ENCODE measurements around the gene CD180.

The CD180 gene

DNA sequence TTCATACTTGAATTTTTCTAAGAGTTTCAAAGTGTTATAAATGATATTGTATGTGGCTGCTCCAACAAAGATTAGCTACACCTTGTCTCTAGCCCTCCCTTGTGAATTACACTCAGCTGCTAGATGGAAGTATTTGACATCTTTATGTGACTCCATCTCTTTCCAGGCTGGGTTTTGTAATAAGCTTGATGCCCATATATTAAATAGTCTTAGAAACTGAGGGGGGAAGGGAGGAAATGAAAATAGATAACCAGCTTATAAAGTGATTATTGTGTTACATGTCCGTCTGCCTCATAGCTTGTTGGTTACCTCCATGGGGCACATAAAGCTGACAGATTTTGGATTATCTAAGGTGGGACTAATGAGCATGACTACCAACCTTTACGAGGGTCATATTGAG, 63.4 kb downstream of the CD180 start:
- no peak for DNase-seq (ENCODE audit: low read depth)
- TF ChIP-seq, protein P1, sequence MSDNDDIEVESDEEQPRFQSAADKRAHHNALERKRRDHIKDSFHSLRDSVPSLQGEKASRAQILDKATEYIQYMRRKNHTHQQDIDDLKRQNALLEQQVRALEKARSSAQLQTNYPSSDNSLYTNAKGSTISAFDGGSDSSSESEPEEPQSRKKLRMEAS (IDR thresholded peaks at IDR 0.05; ENCODE audit: low read depth, low read length) = no peak
- TF ChIP-seq POLR2A (IDR thresholded peaks at IDR 0.05; ENCODE audit: extremely low read depth, insufficient read length) (no peak), MYC (IDR thresholded peaks at IDR 0.05; ENCODE audit: low read depth, low read length) (no peak), CTCF (IDR thresholded peaks at IDR 0.05; ENCODE audit: low read depth, low read length) (no peak)
- H3K4me3 ChIP-seq (ENCODE audit: low read depth, low read length) = no peak overlapping the region

DNA sequence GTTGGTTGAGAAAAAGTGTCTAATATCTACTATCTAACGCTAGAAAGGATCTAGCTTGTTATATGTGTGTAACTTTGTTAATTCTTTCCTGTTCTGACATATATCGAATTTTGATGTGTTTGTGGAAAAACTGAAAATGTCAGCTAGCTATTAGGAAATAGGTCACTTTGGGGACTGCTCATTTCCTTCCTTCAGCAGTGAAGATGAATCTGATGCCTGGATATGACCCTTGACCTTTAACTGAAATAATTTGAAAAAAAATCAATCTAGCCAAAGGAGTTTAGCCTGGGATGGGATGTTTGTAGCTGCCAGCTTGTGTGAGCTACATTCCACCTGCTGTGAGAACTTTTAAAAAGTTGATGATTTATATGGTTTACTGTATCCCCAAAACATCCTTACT, 66.8 kb downstream of the CD180 start:
- no peak overlapping the region for H3K4me3 ChIP-seq (ENCODE audit: low read depth, low read length)
- TF ChIP-seq, protein P1 (IDR thresholded peaks at IDR 0.05; ENCODE audit: low read depth, low read length) = no peak
- TF ChIP-seq MYC (IDR thresholded peaks at IDR 0.05; ENCODE audit: low read depth, low read length) (no peak), POLR2A (IDR thresholded peaks at IDR 0.05; ENCODE audit: extremely low read depth, insufficient read length) (no peak), CTCF (IDR thresholded peaks at IDR 0.05; ENCODE audit: low read depth, low read length) (no peak)
- no peak for DNase-seq (ENCODE audit: low read depth)
